Measurements from ENCODE around the gene ANKRD22. TPM values are rescaled to one million over a fixed set of nuclear protein-coding genes. Genes with fewer than 3 reads are reported as not detected.

Gene ANKRD22
- total and polyA plus RNA-seq, 2 donors = 3.4 to 5.0 TPM

- no peaks in the 10 kb centered on the region for H3K36me3 ChIP-seq (ENCODE audit: insufficient read depth)
- no peaks in the 10 kb centered on the region for H3K4me1 ChIP-seq (ENCODE audit: insufficient read depth)
- DNase-seq (ENCODE audit: extremely low spot score) = no peak
- H3K4me3 ChIP-seq (ENCODE audit: low read depth, low read length) = no peak overlapping the region
- no peak overlapping the region for H3K27ac ChIP-seq (ENCODE audit: low read depth)
Observed at GRCh38 chr10:88788924-88789323, 62.7 kb downstream of the ANKRD22 start.

- H3K4me3 ChIP-seq (ENCODE audit: low read depth, low read length) = no peak overlapping the region
- H3K4me1 ChIP-seq (ENCODE audit: insufficient read depth) = no peaks in the 10 kb centered on the region
- H3K36me3 ChIP-seq (ENCODE audit: insufficient read depth) = no peaks in the 10 kb centered on the region
- no peak overlapping the region for H3K27ac ChIP-seq (ENCODE audit: low read depth)
- WGBS = 70% methylated on average over 5 of the region's 5 CpGs
- no peak for DNase-seq (ENCODE audit: extremely low spot score)
Observed at GRCh38 chr10:88787463-88787862, 64.2 kb downstream of the ANKRD22 start.

GRCh38 chr10:88786032-88786770 is 65.4 kb downstream of the ANKRD22 start:
- WGBS = 86% methylated on average over 10 of the region's 10 CpGs
- Histone ChIP-seq H3K27ac (ENCODE audit: low read depth) (no peak overlapping the region), H3K4me1 (ENCODE audit: insufficient read depth) (no peaks in the 10 kb centered on the region)

GRCh38 chr10:88783724-88784123 is 67.9 kb downstream of the ANKRD22 start:
- Histone ChIP-seq H3K27ac (ENCODE audit: low read depth) (no peak overlapping the region), H3K4me3 (ENCODE audit: low read depth, low read length) (no peak overlapping the region), H3K4me1 (ENCODE audit: insufficient read depth) (no peaks in the 10 kb centered on the region), H3K36me3 (ENCODE audit: insufficient read depth) (no peaks in the 10 kb centered on the region)
- DNase-seq (ENCODE audit: extremely low spot score) = no peak
- 71% methylated on average over 3 of the region's 3 CpGs for WGBS

More at GRCh38 chr10:88786032-88786770, 65.4 kb downstream of the ANKRD22 start:
- Histone ChIP-seq H3K36me3 (ENCODE audit: insufficient read depth) (no peaks in the 10 kb centered on the region), H3K4me3 (ENCODE audit: low read depth, low read length) (no peak overlapping the region)
- no peak for DNase-seq (ENCODE audit: extremely low spot score)

GRCh38 chr10:88782222-88782621 is 69.4 kb downstream of the ANKRD22 start:
- WGBS = 81% methylated on average over 3 of the region's 3 CpGs
- DNase-seq (ENCODE audit: extremely low spot score) = no peak
- no peaks in the 10 kb centered on the region for H3K36me3 ChIP-seq (ENCODE audit: insufficient read depth)
- no peak overlapping the region for H3K4me3 ChIP-seq (ENCODE audit: low read depth, low read length)
- no peak overlapping the region for H3K27ac ChIP-seq (ENCODE audit: low read depth)
- H3K4me1 ChIP-seq (ENCODE audit: insufficient read depth) = no peaks in the 10 kb centered on the region

- Histone ChIP-seq H3K36me3 (ENCODE audit: insufficient read depth) (no peaks in the 10 kb centered on the region), H3K27ac (ENCODE audit: low read depth) (no peak overlapping the region), H3K4me1 (ENCODE audit: insufficient read depth) (no peaks in the 10 kb centered on the region), H3K4me3 (ENCODE audit: low read depth, low read length) (no peak overlapping the region)
- WGBS = 71% methylated on average over 2 of the region's 2 CpGs
- no peak for DNase-seq (ENCODE audit: extremely low spot score)
Observed at GRCh38 chr10:88781206-88781605, 70.4 kb downstream of the ANKRD22 start.

Other genes with a start within 250 kb of the ANKRD22 start
- gene LIPF, start 187.4 kb downstream of the ANKRD22 start, total RNA-seq = not detected
- not detected for gene LIPF, start 187.4 kb downstream of the ANKRD22 start, polyA plus RNA-seq
- not detected for gene LIPK, start 145.6 kb downstream of the ANKRD22 start, total RNA-seq
- not detected for gene LIPK, start 145.6 kb downstream of the ANKRD22 start, polyA plus RNA-seq
- gene LIPN, start 91.8 kb downstream of the ANKRD22 start, total RNA-seq = not detected
- gene LIPN, start 91.8 kb downstream of the ANKRD22 start, polyA plus RNA-seq = 0.06 TPM
- not detected for gene LIPM, start 49.1 kb downstream of the ANKRD22 start, total RNA-seq
- gene LIPM, start 49.1 kb downstream of the ANKRD22 start, polyA plus RNA-seq = not detected
- 29.0 TPM for gene STAMBPL1, start 28.4 kb upstream of the ANKRD22 start, total RNA-seq
- gene STAMBPL1, start 28.4 kb upstream of the ANKRD22 start, polyA plus RNA-seq = 2.1 TPM
- gene ACTA2, start 100.9 kb upstream of the ANKRD22 start, total RNA-seq = 3,971 TPM
- 6,755 TPM for gene ACTA2, start 100.9 kb upstream of the ANKRD22 start, polyA plus RNA-seq
- 48.3 TPM for gene FAS, start 139.0 kb upstream of the ANKRD22 start, total RNA-seq
- 9.5 TPM for gene FAS, start 139.0 kb upstream of the ANKRD22 start, polyA plus RNA-seq